HCT116 (cell line): ENCODE data around the gene PPP1R13L. TPM values are rescaled to one million over a fixed set of nuclear protein-coding genes. Genes with fewer than 3 reads are reported as not detected.

Source experiments
- ATAC-seq: fragments of 200-7000 bp; cut with Tn5 transposase; 2 replicates; pipeline ENCODE4 v1.9.1; 2020; ENCODE audit warnings: mild to moderate bottlenecking, moderate library complexity
- BruUV-seq: library from RNA; stranded (reverse); fragments of 400-500 nt; replicated peaks from 2 replicates; lab custom pipeline; 2021; lab: Mats Ljungman, UMichigan
- CTCF ChIA-PET: fragments of 300-600 bp; sonication (Branson Sonifier 250); formaldehyde crosslinking; loops from one replicate; lab custom pipeline; 2021; ENCODE audit warnings: antibody characterized with exemption; lab: Charles Lee
- POLR2A ChIA-PET: fragments of 300-600, 350-600 bp; sonication (Branson Sonifier 250); formaldehyde crosslinking; loops from one replicate; lab custom pipeline; 2021; ENCODE audit warnings: antibody characterized with exemption; lab: Charles Lee
- RAD21 ChIA-PET, 2 experiments: fragments of 300-600 bp; sonication (Branson Sonifier 250); formaldehyde crosslinking; loops; one replicate each; lab custom pipeline; 2023; ENCODE audit warnings: low total read pairs in 2 of 2; ENCODE audit not compliant: uncharacterized antibody in 2 of 2, unreplicated experiment in 2 of 2, low non-redundant PET in 1 of 2; lab: Charles Lee
- DNase-seq: peaks from one replicate; pipeline ENCODE4 v3.0.0-alpha.2; 2010; ENCODE audit warnings: low read depth, low spot score
- H2AFZ ChIP-seq: fragments of 200-600 bp; shearing (Covaris generic), sonication (generic); 2 replicates; pipeline ENCODE4 v1.6.1; 2017; ENCODE audit warnings: low read depth, mixed run types, mixed read lengths, antibody characterized with exemption, low read length; ENCODE audit not compliant: poor library complexity, severe bottlenecking
- H3K27ac ChIP-seq: 2 replicates; pipeline ENCODE4 v1.5.1; 2012; ENCODE audit warnings: low read depth, low read length
- H3K27me3 ChIP-seq: fragments of 200-600 bp; sonication (generic); 2 replicates; pipeline ENCODE4 v1.6.1; 2016; ENCODE audit warnings: mixed run types, low read length, mixed read lengths; ENCODE audit not compliant: insufficient read depth
- H3K36me3 ChIP-seq, 2 experiments: fragments of 200-500 bp in 1 of 2; fragments of 200-600 bp in 1 of 2; sonication (Bioruptor generic) in 1 of 2; sonication (generic) in 1 of 2; 2 replicates each; pipeline versions ENCODE4 v1.5.1 to v1.6.1; 2014 to 2016; ENCODE audit warnings: low read length in 2 of 2, inconsistent platforms in 1 of 2, mixed read lengths in 1 of 2, mixed run types in 1 of 2; ENCODE audit not compliant: insufficient read depth in 2 of 2, control insufficient read depth in 1 of 2
- H3K4me1 ChIP-seq, 2 experiments: fragments of 200-600 bp in 1 of 2; sonication (generic) in 1 of 2; 2 replicates each; pipeline versions ENCODE4 v1.5.1 to v1.6.1; 2012 to 2017; ENCODE audit warnings: low read length in 2 of 2, inconsistent platforms in 1 of 2, mild to moderate bottlenecking in 1 of 2, mixed read lengths in 1 of 2, mixed run types in 1 of 2, moderate library complexity in 1 of 2; ENCODE audit not compliant: insufficient read depth in 2 of 2, control insufficient read depth in 1 of 2
- H3K4me2 ChIP-seq: fragments of 200-600 bp; sonication (generic); 2 replicates; pipeline ENCODE4 v1.6.1; 2017; ENCODE audit warnings: mixed run types, low read length, mixed read lengths
- H3K4me3 ChIP-seq, 2 experiments: fragments of 200-600 bp in 1 of 2; sonication (generic) in 1 of 2; replicated peaks in 1 of 2; 2 replicates each; pipeline ENCODE4 v1.5.1; 2011 to 2016; ENCODE audit warnings: low read length in 2 of 2, control low read depth in 1 of 2, low read depth in 1 of 2, mild to moderate bottlenecking in 1 of 2, mixed read lengths in 1 of 2, mixed run types in 1 of 2
- H3K79me2 ChIP-seq: fragments of 200-600 bp; sonication (generic); 2 replicates; pipeline ENCODE4 v1.6.1; 2017; ENCODE audit warnings: mild to moderate bottlenecking, mixed run types, low read length, moderate library complexity, mixed read lengths; ENCODE audit not compliant: insufficient read depth
- H3K9ac ChIP-seq: fragments of 200-600 bp; sonication (generic); 2 replicates; pipeline ENCODE4 v1.6.1; 2016; ENCODE audit warnings: low read length, mixed read lengths
- H3K9me2 ChIP-seq: fragments of 200-600 bp; sonication (generic), shearing (Covaris generic); 2 replicates; pipeline ENCODE4 v1.6.1; 2017; ENCODE audit warnings: mixed run types, mild to moderate bottlenecking, moderate library complexity; ENCODE audit not compliant: insufficient read depth
- H3K9me3 ChIP-seq, 2 experiments: fragments of 200-500 bp in 1 of 2; fragments of 200-600 bp in 1 of 2; sonication (Bioruptor generic) in 1 of 2; sonication (generic) in 1 of 2; 2 replicates each; pipeline ENCODE4 v1.6.1; 2014 to 2017; ENCODE audit warnings: low read length in 2 of 2, mixed read lengths in 2 of 2, inconsistent platforms in 1 of 2, low read depth in 1 of 2, mild to moderate bottlenecking in 1 of 2, mixed run types in 1 of 2, moderate library complexity in 1 of 2; ENCODE audit not compliant: control insufficient read depth in 1 of 2, insufficient read depth in 1 of 2
- H4K20me1 ChIP-seq: fragments of 200-600 bp; sonication (generic), shearing (Covaris generic); 2 replicates; pipeline ENCODE4 v1.6.1; 2017; ENCODE audit warnings: mixed run types, mild to moderate bottlenecking, moderate library complexity; ENCODE audit not compliant: insufficient read depth
- ATF3 ChIP-seq: IDR thresholded peaks from 2 replicates; pipeline ENCODE4 v1.6.1; 2012
- CBX3 ChIP-seq: IDR thresholded peaks from 2 replicates; pipeline ENCODE4 v1.6.1; 2012; ENCODE audit warnings: low read depth
- CEBPB ChIP-seq: IDR thresholded peaks from 2 replicates; pipeline ENCODE4 v1.6.1; 2012; ENCODE audit warnings: low read depth
- CTCF ChIP-seq, 3 experiments: fragments of 200-600 bp in 1 of 3; sonication (generic) in 1 of 3; IDR thresholded peaks in 2 of 3; conservative IDR thresholded peaks in 1 of 3; 2 replicates each; pipeline ENCODE4 v1.5.1; 2012 to 2017; ENCODE audit warnings: low read depth in 2 of 3, low read length in 2 of 3, antibody characterized with exemption in 1 of 3, borderline replicate concordance in 1 of 3, control low read depth in 1 of 3, mild to moderate bottlenecking in 1 of 3, mixed read lengths in 1 of 3, mixed run types in 1 of 3, moderate library complexity in 1 of 3; ENCODE audit not compliant: insufficient read depth in 1 of 3
- EGR1 ChIP-seq: IDR thresholded peaks from 2 replicates; pipeline ENCODE4 v1.6.1; 2012; ENCODE audit warnings: low read depth
- EZH2phosphoT487 ChIP-seq: fragments of 200-600 bp; IDR thresholded peaks from 2 replicates; pipeline ENCODE4 v1.6.1; 2018; ENCODE audit warnings: antibody characterized with exemption, borderline replicate concordance
- MAX ChIP-seq: IDR thresholded peaks from 2 replicates; pipeline ENCODE4 v1.6.1; 2012
- SIN3A ChIP-seq: IDR thresholded peaks from 2 replicates; pipeline ENCODE4 v1.6.1; 2012; ENCODE audit warnings: low read depth
- SP1 ChIP-seq: IDR thresholded peaks from 2 replicates; pipeline ENCODE4 v1.6.1; 2012; ENCODE audit warnings: low read depth
- SRF ChIP-seq: IDR thresholded peaks from 2 replicates; pipeline ENCODE4 v1.6.1; 2012; ENCODE audit warnings: low read depth
- TCF7L2 ChIP-seq: IDR thresholded peaks from 2 replicates; pipeline ENCODE4 v1.7.0; 2011; ENCODE audit warnings: borderline replicate concordance, inconsistent platforms; ENCODE audit not compliant: insufficient read depth, insufficient read length; ENCODE audit errors: extremely low read depth
- ZFX ChIP-seq: fragments of 450-650 bp; IDR thresholded peaks from 2 replicates; pipeline ENCODE4 v1.6.1; 2017
- ZNF274 ChIP-seq: fragments of 200-500 bp; sonication (Bioruptor generic); IDR thresholded peaks from 2 replicates; pipeline ENCODE4 v1.6.1; 2014; ENCODE audit warnings: mild to moderate bottlenecking, low read depth, low read length, inconsistent platforms
- intact Hi-C: fragments of 100-400 bp; cut with micrococcal nuclease; formaldehyde crosslinking; loops from 2 replicates; pipeline ENCODE4 v1.10.0; 2022
- total RNA-seq: library from RNA; stranded (reverse); gene quantifications from one replicate; pipeline ENCODE4 v1.2.1, GENCODE V29; 2021; ENCODE audit not compliant: unreplicated experiment

PPP1R13L gene
- total RNA-seq, 1 experiment from 2014 or later = 89.1 TPM

- peaks cover 59% of the 10 kb centered on the region for H3K79me2 ChIP-seq
- no peak overlapping the region for H2AFZ ChIP-seq
- peak overlapping the region; percentile 83 to 99 for H3K4me3 ChIP-seq
- H3K9me3 ChIP-seq = no peaks in the 10 kb centered on the region
- RAD21 ChIA-PET = interaction anchor here (0.7 to 2.1 kb wide), 4 partner anchors 77 to 240 kb away, joined by 3 to 7 read pairs (median 4); no protein-coding TSS in a partner anchor
- POLR2A ChIA-PET = interaction anchor here (1.1 to 3.1 kb wide), 5 partner anchors 8 to 77 kb away, joined by 3 to 16 read pairs (median 6); partner anchors contain the start of gene FOSB
- H3K4me1 ChIP-seq = peaks cover 27 to 52% of the 10 kb centered on the region in 2 experiments
- DNase-seq = no peak
- CTCF ChIA-PET = interaction anchor here (0.6 to 2.7 kb wide), 13 partner anchors 11 to 240 kb away, joined by 3 to 42 read pairs (median 5); partner anchors contain the start of gene ERCC1
- peaks cover 2 to 7% of the 10 kb centered on the region in 2 experiments; a peak in 3 of 4 replicates for H3K36me3 ChIP-seq
- peak overlapping the region; percentile 79 for H3K9ac ChIP-seq
- peak overlapping the region; percentile 78 for H3K4me2 ChIP-seq
- BruUV-seq = no TSS peak
- no peaks in the 10 kb centered on the region for H4K20me1 ChIP-seq
- ATAC-seq = no peak
- H3K27ac ChIP-seq = peak overlapping the region; percentile 87
- intact Hi-C loops = no loop called here
- TF ChIP-seq SP1 (no peak), TCF7L2 (no peak), MAX (no peak), SRF (no peak), ZNF274 (no peak), CTCF (IDR thresholded peaks at IDR 0.05 in 2 of 3, conservative IDR thresholded peaks at IDR 0.05 in 1 of 3; ENCODE audit: borderline replicate concordance in 1 of 3, insufficient read depth in 1 of 3, low read depth in 2 of 3, low read length in 2 of 3) (no peak), CBX3 (no peak), ZFX (no peak), EZH2phosphoT487 (no peak), SIN3A (no peak), ATF3 (no peak), CEBPB (no peak), EGR1 (no peak)
- H3K27me3 ChIP-seq = no peaks in the 10 kb centered on the region
- no peaks in the 10 kb centered on the region for H3K9me2 ChIP-seq
Observed at GRCh38 chr19:45401815-45402214, 3.1 kb downstream of the PPP1R13L start.
